HPDE6-E6E7 (cell line): ENCODE measurements around the gene TIMM22.
"Not testable (repeated sequence)": the region's sequence is repeated elsewhere in the genome, so short reads cannot be mapped to it uniquely, and the experiment has no call there.

Experiments
- DNase-seq: peaks from one replicate; pipeline ENCODE4 v3.0.0; 2011; ENCODE audit warnings: missing footprints; ENCODE audit errors: extremely low spot score

TIMM22 gene

GRCh38 chr17:1039123-1039507, 42.2 kb downstream of the TIMM22 start:
- DNase-seq = no peak

- DNase-seq = no peak
Observed at GRCh38 chr17:1039511-1040215, 42.7 kb downstream of the TIMM22 start.

GRCh38 chr17:1040216-1040600, 43.3 kb downstream of the TIMM22 start:
- DNase-seq = no peak

GRCh38 chr17:1041746-1042145, 44.8 kb downstream of the TIMM22 start:
- DNase-seq = no peak

- no peak for DNase-seq
Observed at GRCh38 chr17:1042486-1042885, 45.6 kb downstream of the TIMM22 start.

GRCh38 chr17:1043601-1044251, 46.8 kb downstream of the TIMM22 start:
- DNase-seq = no peak

GRCh38 chr17:1044387-1045009, 47.6 kb downstream of the TIMM22 start:
- not testable (repeated sequence) for DNase-seq

GRCh38 chr17:1045456-1045855, 48.5 kb downstream of the TIMM22 start:
- DNase-seq = no peak

GRCh38 chr17:1047177-1047878, 50.4 kb downstream of the TIMM22 start:
- no peak for DNase-seq

GRCh38 chr17:1047879-1048470, 51.0 kb downstream of the TIMM22 start:
- no peak for DNase-seq

- not testable (repeated sequence) for DNase-seq
Observed at GRCh38 chr17:1048516-1049115, 51.7 kb downstream of the TIMM22 start.

- DNase-seq = no peak
Observed at GRCh38 chr17:1049446-1050225, 52.7 kb downstream of the TIMM22 start.

- DNase-seq = no peak
Observed at GRCh38 chr17:1050246-1050995, 53.5 kb downstream of the TIMM22 start.

GRCh38 chr17:1050996-1051925, 54.3 kb downstream of the TIMM22 start:
- DNase-seq = no peak
